Measurements from ENCODE around the gene REG3A.

REG3A gene

GRCh38 chr2:79159653-79160052 is at the start of gene REG3A:
Gene REG3A, minus strand, starts transcription at chr2:79159753. Its CDS starts 348 bp downstream, at chr2:79159405.
- no peak for DNase-seq

GRCh38 chr2:79200762-79201161 is 41.2 kb upstream of the REG3A start:
- DNase-seq: no peak

GRCh38 chr2:79191816-79192215 is 32.3 kb upstream of the REG3A start:
- DNase-seq: no peak

GRCh38 chr2:79191081-79191480 is 31.5 kb upstream of the REG3A start:
- DNase-seq: no peak

- no peak for DNase-seq
Observed at GRCh38 chr2:79189465-79189864, 29.9 kb upstream of the REG3A start.

- no peak for DNase-seq
Observed at GRCh38 chr2:79181617-79182016, 22.1 kb upstream of the REG3A start.

GRCh38 chr2:79180092-79180491 is 20.5 kb upstream of the REG3A start:
- no peak for DNase-seq

- DNase-seq: no peak
Observed at GRCh38 chr2:79179036-79179435, 19.5 kb upstream of the REG3A start.

- no peak for DNase-seq
Observed at GRCh38 chr2:79178076-79178674, 18.6 kb upstream of the REG3A start.

GRCh38 chr2:79171348-79171958 is 11.9 kb upstream of the REG3A start:
- no peak for DNase-seq

GRCh38 chr2:79162801-79163200 is 3.2 kb upstream of the REG3A start:
- no peak for DNase-seq

- DNase-seq: no peak
Observed at GRCh38 chr2:79162132-79162531, 2.6 kb upstream of the REG3A start.

- DNase-seq: no peak
Observed at GRCh38 chr2:79159030-79159429, 523 bp downstream of the REG3A start.

- no peak for DNase-seq
Observed at GRCh38 chr2:79155826-79156476, 3.6 kb downstream of the REG3A start.

- no peak for DNase-seq
Observed at GRCh38 chr2:79139423-79139822, 20.1 kb downstream of the REG3A start.

GRCh38 chr2:79138385-79138784 is 21.2 kb downstream of the REG3A start:
- DNase-seq: no peak

GRCh38 chr2:79131687-79132086 is 27.9 kb downstream of the REG3A start:
- DNase-seq: no peak

- DNase-seq: no peak
Observed at GRCh38 chr2:79129804-79130203, 29.7 kb downstream of the REG3A start.

- no peak for DNase-seq
Observed at GRCh38 chr2:79129260-79129659, 30.3 kb downstream of the REG3A start.

GRCh38 chr2:79128406-79128805 is 31.1 kb downstream of the REG3A start:
- DNase-seq: no peak

GRCh38 chr2:79125721-79125985 is 33.9 kb downstream of the REG3A start:
- DNase-seq: no peak

- DNase-seq: no peak
Observed at GRCh38 chr2:79124907-79125720, 34.4 kb downstream of the REG3A start.

- no peak for DNase-seq
Observed at GRCh38 chr2:79122676-79123075, 36.9 kb downstream of the REG3A start.

- DNase-seq: no peak
Observed at GRCh38 chr2:79120194-79120713, 39.3 kb downstream of the REG3A start, which contains the start of gene REG1A. Gene REG1A, plus strand, starts transcription at chr2:79120488. Its CDS starts 374 bp downstream, at chr2:79120862.

All from activated CD4-positive, CD25-positive, alpha-beta regulatory T cell treated with anti-CD3 and anti-CD28 coated beads, Interleukin-2, amount 50 U/mL, for 72 hours (primary cell).